ENCODE data around the gene CCN5. TPM values are rescaled to one million over a fixed set of nuclear protein-coding genes. Genes with fewer than 3 reads are reported as not detected.

The CCN5 gene
- total RNA-seq, 1 donor from 2014 or later: 42.3 TPM

GRCh38 chr20:44771172-44771535 is 56.0 kb downstream of the CCN5 start:
- no peak overlapping the region for H3K4me3 ChIP-seq
- no peak for TF ChIP-seq CTCF (IDR thresholded peaks at IDR 0.05)
- H3K9me3 ChIP-seq: no peaks in the 10 kb centered on the region
- H3K4me1 ChIP-seq: no peaks in the 10 kb centered on the region
- intact Hi-C loops (cut with DNase I): no loop called here
- H3K27ac ChIP-seq: no peak overlapping the region
- H3K27me3 ChIP-seq (ENCODE audit: low read depth): peaks cover 8% of the 10 kb centered on the region
- ATAC-seq: no peak
- no peak for DNase-seq
- H3K36me3 ChIP-seq: no peaks in the 10 kb centered on the region

- intact Hi-C loops (cut with DNase I): no loop called here
- DNase-seq (no peak), ATAC-seq (no peak)
- H3K4me1 ChIP-seq: no peaks in the 10 kb centered on the region
- no peak overlapping the region for H3K27ac ChIP-seq
- H3K36me3 ChIP-seq: no peaks in the 10 kb centered on the region
- no peaks in the 10 kb centered on the region for H3K9me3 ChIP-seq
- H3K27me3 ChIP-seq (ENCODE audit: low read depth): peaks cover 5% of the 10 kb centered on the region
- no peak overlapping the region for H3K4me3 ChIP-seq
- TF ChIP-seq CTCF (IDR thresholded peaks at IDR 0.05): no peak
Measured at GRCh38 chr20:44772636-44773035, 57.5 kb downstream of the CCN5 start.

- intact Hi-C loops (cut with DNase I): no loop called here
- Histone ChIP-seq H3K4me3 (no peak overlapping the region), H3K9me3 (no peaks in the 10 kb centered on the region), H3K36me3 (no peaks in the 10 kb centered on the region), H3K27ac (no peak overlapping the region), H3K27me3 (ENCODE audit: low read depth) (peaks cover 5% of the 10 kb centered on the region), H3K4me1 (no peaks in the 10 kb centered on the region)
- TF ChIP-seq CTCF (IDR thresholded peaks at IDR 0.05): no peak
- DNase-seq: no peak
- no peak for ATAC-seq
Measured at GRCh38 chr20:44773070-44773829, 58.1 kb downstream of the CCN5 start.

- no peak for TF ChIP-seq CTCF (IDR thresholded peaks at IDR 0.05)
- DNase-seq: no peak
- Histone ChIP-seq H3K27me3 (ENCODE audit: low read depth) (peaks cover 5% of the 10 kb centered on the region), H3K36me3 (no peaks in the 10 kb centered on the region), H3K4me3 (no peak overlapping the region), H3K9me3 (no peaks in the 10 kb centered on the region), H3K27ac (no peak overlapping the region), H3K4me1 (no peaks in the 10 kb centered on the region)
- intact Hi-C loops (cut with DNase I): no loop called here
- ATAC-seq: no peak
Measured at GRCh38 chr20:44776980-44777379, 61.8 kb downstream of the CCN5 start.

Other genes with a start within 250 kb of the CCN5 start
- 9.6 TPM for gene TTPAL, start 239.5 kb upstream of the CCN5 start, total RNA-seq
- gene SERINC3, start 193.3 kb upstream of the CCN5 start, total RNA-seq: 133 TPM
- 61.6 TPM for gene PKIG, start 132.8 kb upstream of the CCN5 start, total RNA-seq
- 7.7 TPM for gene ADA, start 63.7 kb upstream of the CCN5 start, total RNA-seq
- gene KCNK15, start 30.5 kb downstream of the CCN5 start, total RNA-seq: 0.89 TPM
- gene RIMS4, start 95.2 kb downstream of the CCN5 start, total RNA-seq: 3.5 TPM
- 193 TPM for gene YWHAB, start 170.3 kb downstream of the CCN5 start, total RNA-seq
- gene PABPC1L, start 194.7 kb downstream of the CCN5 start, total RNA-seq: 56.3 TPM
- gene TOMM34, start 245.0 kb downstream of the CCN5 start, total RNA-seq: 12.8 TPM

All from lower lobe of right lung (tissue), 2 donors.